ENCODE data around the gene TJP2.
A peak's percentile ranks its signal among the peaks of the same experiment; 100 is the strongest.

Gene TJP2

DNA sequence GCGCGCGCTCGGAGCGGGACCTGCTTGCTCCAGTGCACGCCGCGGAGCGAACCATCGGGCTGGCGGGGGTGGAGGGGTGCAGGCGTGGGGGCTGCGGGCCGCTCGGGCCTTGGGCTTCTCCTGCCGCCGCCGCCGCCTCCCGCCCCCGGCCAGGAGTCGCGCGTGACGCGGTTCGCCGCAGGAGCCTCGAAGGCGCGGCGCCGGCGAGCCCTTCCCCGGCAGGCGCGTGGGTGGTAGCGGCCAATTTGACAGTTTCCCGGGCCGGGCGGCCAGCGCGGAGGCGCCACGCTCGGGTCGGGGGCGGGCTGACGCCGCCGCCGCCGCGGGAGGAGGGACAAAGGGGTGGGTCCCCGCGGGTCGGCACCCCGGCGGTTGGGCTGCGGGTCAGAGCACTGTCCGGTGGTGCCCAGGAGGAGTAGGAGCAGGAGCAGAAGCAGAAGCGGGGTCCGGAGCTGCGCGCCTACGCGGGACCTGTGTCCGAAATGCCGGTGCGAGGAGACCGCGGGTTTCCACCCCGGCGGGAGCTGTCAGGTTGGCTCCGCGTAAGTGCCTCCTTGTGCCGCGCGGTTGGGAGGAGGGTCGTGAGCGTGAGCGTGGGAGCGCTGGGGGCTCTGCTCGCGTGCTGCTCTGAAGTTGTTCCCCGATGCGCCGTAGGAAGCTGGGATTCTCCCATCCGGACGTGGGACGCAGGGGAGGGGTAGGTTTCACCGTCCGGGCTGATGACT, at the start of gene TJP2:
TSS of gene TJP2 (plus strand) at position 387 of the 725 bp plus-strand sequence. CDS start at position 483, 96 bp downstream.
- Histone ChIP-seq H3K36me3 (ENCODE audit: insufficient read depth, insufficient read length, low read length) (no peaks in the 10 kb centered on the region), H3K9me3 (ENCODE audit: insufficient read depth, low read length) (no peaks in the 10 kb centered on the region), H3K27me3 (ENCODE audit: insufficient read depth, insufficient read length) (peaks cover 32% of the 10 kb centered on the region), H3K4me3 (ENCODE audit: insufficient read length, low read depth) (peak within 1 kb of the TSS; percentile 84), H3K9ac (ENCODE audit: insufficient read length, low read depth) (peak within 1 kb of the TSS; percentile 87), H3K4me1 (ENCODE audit: insufficient read depth, insufficient read length) (peaks cover 2% of the 10 kb centered on the region)
- TF ChIP-seq YY1 (IDR thresholded peaks at IDR 0.05; ENCODE audit: insufficient read depth, insufficient read length): no peak
- TF ChIP-seq ZNF274 (IDR thresholded peaks at IDR 0.05; ENCODE audit: low read depth, low read length): no peak
- no peak for TF ChIP-seq SUZ12 (IDR thresholded peaks at IDR 0.05; ENCODE audit: extremely low read depth, insufficient read depth, insufficient read length)
- no peak for DNase-seq (ENCODE audit: low read depth, low spot score)

DNA sequence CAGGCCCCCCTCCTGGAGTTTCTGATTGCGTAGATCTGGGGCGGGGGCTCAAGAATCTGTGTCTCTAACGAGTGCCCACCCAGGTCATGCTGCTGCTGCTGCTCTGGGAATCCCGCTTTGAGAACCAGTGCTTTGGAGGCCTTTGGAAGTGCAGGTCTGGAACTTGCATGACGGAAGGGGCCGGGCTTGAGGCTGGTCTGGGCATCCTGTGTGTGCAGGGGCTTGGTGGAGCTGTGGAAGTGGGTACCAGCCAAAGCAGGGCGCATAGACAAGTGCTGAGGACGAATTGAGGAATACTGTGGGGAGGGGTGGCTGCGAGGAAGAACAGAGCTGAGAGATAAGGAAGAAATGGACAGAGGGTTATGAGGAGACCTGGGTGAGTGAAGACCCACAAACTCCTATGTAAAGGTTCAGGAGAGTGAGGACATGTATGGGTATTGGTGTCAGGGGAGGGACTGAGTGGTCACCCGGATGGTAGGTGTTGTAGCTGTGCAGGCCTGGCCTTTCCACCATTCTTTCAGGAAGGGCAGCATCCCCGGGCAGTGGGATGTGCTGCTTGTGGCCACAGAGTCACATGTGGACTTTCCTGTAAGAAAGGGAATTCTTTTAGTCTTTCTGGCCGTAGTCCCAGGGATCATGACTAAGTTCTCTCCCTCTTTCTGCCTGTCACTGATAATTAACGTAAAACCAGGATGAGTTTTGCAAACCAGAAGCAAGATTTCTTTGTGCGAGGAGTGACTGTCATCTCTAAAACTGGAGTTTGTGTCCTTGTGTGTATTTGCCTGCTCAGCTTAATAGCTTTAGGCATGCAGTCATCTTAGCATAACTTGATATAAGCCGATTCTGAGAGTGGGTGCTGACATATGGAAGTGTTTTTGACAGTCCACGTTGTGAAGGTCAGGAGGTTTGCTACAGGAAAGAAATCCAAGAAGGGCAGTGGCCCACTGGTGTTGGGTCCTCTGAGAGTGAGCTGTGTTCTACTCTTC, 43.3 kb upstream of the TJP2 start:
- TF ChIP-seq YY1 (IDR thresholded peaks at IDR 0.05; ENCODE audit: insufficient read depth, insufficient read length) (no peak), SUZ12 (IDR thresholded peaks at IDR 0.05; ENCODE audit: extremely low read depth, insufficient read depth, insufficient read length) (no peak), ZNF274 (IDR thresholded peaks at IDR 0.05; ENCODE audit: low read depth, low read length) (no peak)
- no peak overlapping the region for H3K9ac ChIP-seq (ENCODE audit: insufficient read length, low read depth)
- H3K4me1 ChIP-seq (ENCODE audit: insufficient read depth, insufficient read length): peaks cover 4% of the 10 kb centered on the region
- H3K36me3 ChIP-seq (ENCODE audit: insufficient read depth, insufficient read length, low read length): peaks cover 3% of the 10 kb centered on the region
- no peak for DNase-seq (ENCODE audit: low read depth, low spot score)
- no peak overlapping the region for H3K4me3 ChIP-seq (ENCODE audit: insufficient read length, low read depth)
- no peaks in the 10 kb centered on the region for H3K27me3 ChIP-seq (ENCODE audit: insufficient read depth, insufficient read length)
- no peaks in the 10 kb centered on the region for H3K9me3 ChIP-seq (ENCODE audit: insufficient read depth, low read length)

DNA sequence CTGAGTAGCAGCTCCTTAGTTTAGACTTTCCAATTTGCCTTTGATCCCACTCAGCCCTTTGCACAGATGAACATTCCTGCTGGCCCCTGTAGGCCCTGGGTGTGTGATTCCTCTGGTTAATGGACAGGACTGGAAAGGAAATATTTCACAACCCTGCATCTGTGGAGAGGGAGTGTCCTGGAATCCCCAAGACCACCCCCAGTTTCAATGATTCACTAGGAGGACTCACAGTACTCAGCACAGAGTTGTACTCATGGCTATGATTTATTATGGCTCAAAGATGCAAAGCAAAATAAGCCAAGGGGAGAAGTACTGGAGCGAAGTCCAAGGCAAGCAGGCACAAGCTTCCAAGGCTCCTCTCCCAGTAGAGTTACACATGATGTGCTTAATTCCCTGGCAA, 42.4 kb upstream of the TJP2 start:
- H3K36me3 ChIP-seq (ENCODE audit: insufficient read depth, insufficient read length, low read length): peaks cover 3% of the 10 kb centered on the region
- no peak overlapping the region for H3K4me3 ChIP-seq (ENCODE audit: insufficient read length, low read depth)
- no peak for TF ChIP-seq SUZ12 (IDR thresholded peaks at IDR 0.05; ENCODE audit: extremely low read depth, insufficient read depth, insufficient read length)
- no peak for TF ChIP-seq ZNF274 (IDR thresholded peaks at IDR 0.05; ENCODE audit: low read depth, low read length)
- no peak for TF ChIP-seq YY1 (IDR thresholded peaks at IDR 0.05; ENCODE audit: insufficient read depth, insufficient read length)
- H3K9ac ChIP-seq (ENCODE audit: insufficient read length, low read depth): no peak overlapping the region
- no peak for DNase-seq (ENCODE audit: low read depth, low spot score)
- H3K4me1 ChIP-seq (ENCODE audit: insufficient read depth, insufficient read length): peaks cover 4% of the 10 kb centered on the region
- H3K9me3 ChIP-seq (ENCODE audit: insufficient read depth, low read length): no peaks in the 10 kb centered on the region
- no peaks in the 10 kb centered on the region for H3K27me3 ChIP-seq (ENCODE audit: insufficient read depth, insufficient read length)

DNA sequence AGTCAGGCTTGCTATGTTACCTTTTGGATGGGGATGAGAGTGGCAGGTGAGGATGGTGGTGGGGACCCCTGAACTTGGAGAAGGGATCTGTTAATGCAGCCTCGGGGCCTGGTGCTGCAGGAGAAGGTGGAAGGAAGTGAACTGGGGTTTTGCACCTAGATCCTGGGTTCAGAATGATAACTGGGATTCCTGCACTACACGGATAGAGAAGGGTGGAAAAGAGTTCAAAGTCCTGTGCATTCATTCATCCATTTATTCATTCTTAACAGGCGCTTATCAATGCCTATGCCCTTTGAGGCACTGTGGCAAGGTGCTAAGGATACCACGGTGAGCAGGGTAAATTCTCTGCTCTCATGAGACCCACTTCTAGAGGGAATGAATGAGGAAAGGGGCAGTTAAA, 41.7 kb upstream of the TJP2 start:
- no peak for TF ChIP-seq ZNF274 (IDR thresholded peaks at IDR 0.05; ENCODE audit: low read depth, low read length)
- no peak for TF ChIP-seq YY1 (IDR thresholded peaks at IDR 0.05; ENCODE audit: insufficient read depth, insufficient read length)
- TF ChIP-seq SUZ12 (IDR thresholded peaks at IDR 0.05; ENCODE audit: extremely low read depth, insufficient read depth, insufficient read length): no peak
- Histone ChIP-seq H3K36me3 (ENCODE audit: insufficient read depth, insufficient read length, low read length) (peaks cover 4% of the 10 kb centered on the region), H3K4me3 (ENCODE audit: insufficient read length, low read depth) (no peak overlapping the region), H3K9ac (ENCODE audit: insufficient read length, low read depth) (no peak overlapping the region), H3K9me3 (ENCODE audit: insufficient read depth, low read length) (no peaks in the 10 kb centered on the region), H3K27me3 (ENCODE audit: insufficient read depth, insufficient read length) (no peaks in the 10 kb centered on the region), H3K4me1 (ENCODE audit: insufficient read depth, insufficient read length) (peaks cover 4% of the 10 kb centered on the region)
- DNase-seq (ENCODE audit: low read depth, low spot score): no peak

DNA sequence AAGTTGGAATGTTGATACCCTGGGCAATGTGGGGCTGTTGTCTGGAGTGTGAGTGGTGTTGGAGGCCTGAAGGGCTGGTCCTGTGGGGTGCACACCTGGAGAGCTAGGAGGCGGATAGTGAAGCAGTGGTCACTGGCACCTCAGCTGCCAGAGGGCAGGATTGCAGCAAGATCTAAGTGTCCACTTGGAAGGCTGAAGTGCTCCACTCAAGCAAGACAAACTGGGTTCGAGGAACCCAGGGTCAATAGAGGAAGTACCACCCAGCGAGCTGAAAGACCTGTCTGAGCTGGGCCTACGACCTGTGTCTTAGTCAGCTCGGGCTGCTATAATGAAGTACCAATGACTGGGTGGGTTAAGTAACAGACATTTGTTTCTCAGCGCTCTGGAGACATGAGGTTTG, 39.7 kb upstream of the TJP2 start:
- H3K4me1 ChIP-seq (ENCODE audit: insufficient read depth, insufficient read length): peaks cover 4% of the 10 kb centered on the region
- no peaks in the 10 kb centered on the region for H3K27me3 ChIP-seq (ENCODE audit: insufficient read depth, insufficient read length)
- no peak for DNase-seq (ENCODE audit: low read depth, low spot score)
- H3K4me3 ChIP-seq (ENCODE audit: insufficient read length, low read depth): no peak overlapping the region
- no peak overlapping the region for H3K9ac ChIP-seq (ENCODE audit: insufficient read length, low read depth)
- TF ChIP-seq ZNF274 (IDR thresholded peaks at IDR 0.05; ENCODE audit: low read depth, low read length): no peak
- no peak for TF ChIP-seq YY1 (IDR thresholded peaks at IDR 0.05; ENCODE audit: insufficient read depth, insufficient read length)
- TF ChIP-seq SUZ12 (IDR thresholded peaks at IDR 0.05; ENCODE audit: extremely low read depth, insufficient read depth, insufficient read length): no peak
- peaks cover 6% of the 10 kb centered on the region for H3K36me3 ChIP-seq (ENCODE audit: insufficient read depth, insufficient read length, low read length)
- no peaks in the 10 kb centered on the region for H3K9me3 ChIP-seq (ENCODE audit: insufficient read depth, low read length)

DNA sequence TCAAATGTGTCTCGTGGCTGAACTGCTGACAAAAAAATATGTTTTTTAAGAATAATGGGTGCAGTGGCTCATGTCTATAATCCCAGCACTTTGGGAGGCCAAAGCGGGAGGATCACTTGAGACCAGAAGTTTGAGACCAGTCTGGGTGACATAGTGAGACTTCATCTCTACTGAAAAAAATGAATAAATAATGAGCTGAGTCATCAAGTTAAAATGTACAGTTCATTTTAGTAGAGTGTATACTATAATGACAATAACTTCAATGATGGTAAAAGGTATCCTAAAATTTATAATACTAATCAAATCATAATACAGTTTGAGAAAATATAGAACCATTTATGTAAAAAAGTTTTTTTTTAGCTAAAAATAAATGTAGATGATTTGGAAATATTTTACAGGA, 37.9 kb upstream of the TJP2 start:
- Histone ChIP-seq H3K27me3 (ENCODE audit: insufficient read depth, insufficient read length) (no peaks in the 10 kb centered on the region), H3K9ac (ENCODE audit: insufficient read length, low read depth) (no peak overlapping the region), H3K4me3 (ENCODE audit: insufficient read length, low read depth) (no peak overlapping the region), H3K9me3 (ENCODE audit: insufficient read depth, low read length) (no peaks in the 10 kb centered on the region), H3K36me3 (ENCODE audit: insufficient read depth, insufficient read length, low read length) (peaks cover 6% of the 10 kb centered on the region), H3K4me1 (ENCODE audit: insufficient read depth, insufficient read length) (no peaks in the 10 kb centered on the region)
- DNase-seq (ENCODE audit: low read depth, low spot score): no peak
- TF ChIP-seq ZNF274 (IDR thresholded peaks at IDR 0.05; ENCODE audit: low read depth, low read length) (no peak), YY1 (IDR thresholded peaks at IDR 0.05; ENCODE audit: insufficient read depth, insufficient read length) (no peak), SUZ12 (IDR thresholded peaks at IDR 0.05; ENCODE audit: extremely low read depth, insufficient read depth, insufficient read length) (no peak)

- Histone ChIP-seq H3K27me3 (ENCODE audit: insufficient read depth, insufficient read length) (no peaks in the 10 kb centered on the region), H3K4me3 (ENCODE audit: insufficient read length, low read depth) (no peak overlapping the region), H3K9me3 (ENCODE audit: insufficient read depth, low read length) (no peaks in the 10 kb centered on the region), H3K4me1 (ENCODE audit: insufficient read depth, insufficient read length) (no peaks in the 10 kb centered on the region), H3K36me3 (ENCODE audit: insufficient read depth, insufficient read length, low read length) (peaks cover 6% of the 10 kb centered on the region), H3K9ac (ENCODE audit: insufficient read length, low read depth) (no peak overlapping the region)
- DNase-seq (ENCODE audit: low read depth, low spot score): no peak
- TF ChIP-seq SUZ12 (IDR thresholded peaks at IDR 0.05; ENCODE audit: extremely low read depth, insufficient read depth, insufficient read length): no peak
- no peak for TF ChIP-seq ZNF274 (IDR thresholded peaks at IDR 0.05; ENCODE audit: low read depth, low read length)
- no peak for TF ChIP-seq YY1 (IDR thresholded peaks at IDR 0.05; ENCODE audit: insufficient read depth, insufficient read length)
Measured at GRCh38 chr9:69136779-69137178, 37.3 kb upstream of the TJP2 start.

All from NT2/D1 (cell line).